ENCODE data around the gene FGD2. TPM values are rescaled to one million over a fixed set of nuclear protein-coding genes. Genes with fewer than 3 reads are reported as not detected.

The FGD2 gene
- total and polyA plus RNA-seq, 2 of the 8 experiments (the other 6 are each of a cell fraction or from before 2014, with no cell fraction given), result 0.12 to 0.32 TPM

DNA sequence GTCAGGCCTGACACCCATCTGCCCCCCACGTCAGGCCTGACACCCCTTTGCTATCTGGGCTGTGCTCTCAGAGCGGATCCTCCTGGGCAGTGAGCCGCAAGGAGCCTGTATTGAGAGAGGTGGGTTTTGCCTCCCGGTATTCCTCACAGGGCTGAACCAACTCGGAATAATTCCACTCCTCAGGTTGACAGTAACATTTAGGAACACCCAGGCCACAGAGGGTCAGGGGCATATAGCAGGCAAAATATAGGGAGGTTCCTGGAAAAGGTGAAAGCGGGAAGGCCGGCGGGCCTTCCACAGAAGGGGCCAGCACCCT, 6.8 kb upstream of the FGD2 start (continued):
- no peak for TF ChIP-seq KDM4A (IDR thresholded peaks at IDR 0.05; ENCODE audit: low read depth, low read length, severe bottlenecking)
- TF ChIP-seq TAF7 (optimal IDR thresholded peaks at IDR 0.05; ENCODE audit: borderline replicate concordance, low read depth, low read length), result no peak
- no peak for TF ChIP-seq RNF2 (IDR thresholded peaks at IDR 0.05; ENCODE audit: borderline replicate concordance, low read depth, low read length, missing control alignments, poor library complexity, severe bottlenecking)
- TF ChIP-seq BCL11A (IDR thresholded peaks at IDR 0.05; ENCODE audit: low read depth in 2 of 2, low read length in 2 of 2), result no peak
- TF ChIP-seq JUND (IDR thresholded peaks at IDR 0.05; ENCODE audit: low read length), result no peak
- TF ChIP-seq ZNF274 (IDR thresholded peaks at IDR 0.05; ENCODE audit: borderline replicate concordance, extremely low read depth, low read length), result no peak

Measured in H1 (cell line).